NB4 (cell line): ENCODE measurements around the gene CDH13.

Experiments
- MYC ChIP-seq: IDR thresholded peaks from 2 replicates; pipeline ENCODE4 v1.6.1; 2011; ENCODE audit warnings: low read depth, low read length
- POLR2A ChIP-seq: IDR thresholded peaks from 2 replicates; pipeline ENCODE4 v1.6.1; 2011; ENCODE audit warnings: mild to moderate bottlenecking; ENCODE audit not compliant: insufficient read length; ENCODE audit errors: extremely low read depth
- TF ChIP-seq, protein P1 (sequence below): IDR thresholded peaks from one replicate; pipeline ENCODE4 v1.5.1; 2012; ENCODE audit warnings: low read depth, low read length

DNA sequence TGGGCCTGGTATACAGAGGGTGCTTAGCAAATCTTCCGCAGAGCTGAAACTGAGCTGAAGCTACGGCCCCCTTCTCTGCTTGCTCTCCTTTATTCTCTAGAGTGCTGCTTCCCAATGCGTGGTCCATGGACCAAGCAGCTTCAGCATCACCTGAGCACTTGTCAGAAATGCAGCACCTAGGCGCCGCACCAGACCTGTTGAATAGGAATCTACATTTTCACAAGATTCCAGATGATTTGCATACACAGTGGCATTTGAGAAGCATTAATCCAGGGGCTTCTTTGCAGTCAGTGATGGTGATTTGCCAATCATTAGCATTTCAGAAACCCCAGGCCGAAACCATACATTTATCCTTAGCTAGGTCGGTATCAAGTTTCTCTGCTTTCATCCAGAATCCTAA is 204.2 kb downstream of the CDH13 start:
- TF ChIP-seq, protein P1, sequence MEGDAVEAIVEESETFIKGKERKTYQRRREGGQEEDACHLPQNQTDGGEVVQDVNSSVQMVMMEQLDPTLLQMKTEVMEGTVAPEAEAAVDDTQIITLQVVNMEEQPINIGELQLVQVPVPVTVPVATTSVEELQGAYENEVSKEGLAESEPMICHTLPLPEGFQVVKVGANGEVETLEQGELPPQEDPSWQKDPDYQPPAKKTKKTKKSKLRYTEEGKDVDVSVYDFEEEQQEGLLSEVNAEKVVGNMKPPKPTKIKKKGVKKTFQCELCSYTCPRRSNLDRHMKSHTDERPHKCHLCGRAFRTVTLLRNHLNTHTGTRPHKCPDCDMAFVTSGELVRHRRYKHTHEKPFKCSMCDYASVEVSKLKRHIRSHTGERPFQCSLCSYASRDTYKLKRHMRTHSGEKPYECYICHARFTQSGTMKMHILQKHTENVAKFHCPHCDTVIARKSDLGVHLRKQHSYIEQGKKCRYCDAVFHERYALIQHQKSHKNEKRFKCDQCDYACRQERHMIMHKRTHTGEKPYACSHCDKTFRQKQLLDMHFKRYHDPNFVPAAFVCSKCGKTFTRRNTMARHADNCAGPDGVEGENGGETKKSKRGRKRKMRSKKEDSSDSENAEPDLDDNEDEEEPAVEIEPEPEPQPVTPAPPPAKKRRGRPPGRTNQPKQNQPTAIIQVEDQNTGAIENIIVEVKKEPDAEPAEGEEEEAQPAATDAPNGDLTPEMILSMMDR: no peak
- TF ChIP-seq POLR2A (no peak), MYC (no peak)
